Smooth muscle cell (in vitro differentiated cells): ENCODE measurements around the gene RBM22. TPM values are rescaled to one million over a fixed set of nuclear protein-coding genes. Genes with fewer than 3 reads are reported as not detected.

Experiments
- DNase-seq: peaks from one replicate; lab custom pipeline; 2025; ENCODE audit not compliant: unreplicated experiment; lab: John Stamatoyannopoulos, UW
- H2AFZ ChIP-seq: fragments of 200-600 bp; sonication (generic); 2 replicates; pipeline ENCODE4 v1.6.0; 2016; ENCODE audit warnings: antibody characterized with exemption, low read depth, mild to moderate bottlenecking
- H3F3A ChIP-seq: fragments of 200-600 bp; sonication (generic); 2 replicates; pipeline ENCODE4 v1.6.0; 2017; ENCODE audit warnings: antibody characterized with exemption, low read depth
- H3K27ac ChIP-seq: fragments of 200-600 bp; sonication (generic); 2 replicates; pipeline ENCODE4 v1.5.1; 2016; ENCODE audit warnings: low read depth, mild to moderate bottlenecking
- H3K27me3 ChIP-seq: fragments of 200-600 bp; sonication (generic); 2 replicates; pipeline ENCODE4 v1.6.1; 2016; ENCODE audit warnings: low read depth, mild to moderate bottlenecking
- H3K36me3 ChIP-seq: fragments of 200-600 bp; sonication (generic); 2 replicates; pipeline ENCODE4 v1.5.1; 2016; ENCODE audit warnings: low read depth
- H3K4me1 ChIP-seq: fragments of 200-600 bp; sonication (generic); 2 replicates; pipeline ENCODE4 v1.5.1; 2016; ENCODE audit warnings: low read depth
- H3K4me2 ChIP-seq: fragments of 200-600 bp; sonication (generic); 2 replicates; pipeline ENCODE4 v1.6.0; 2016; ENCODE audit warnings: mild to moderate bottlenecking
- H3K4me3 ChIP-seq: fragments of 200-600 bp; sonication (generic); 2 replicates; pipeline ENCODE4 v1.5.1; 2016; ENCODE audit warnings: mild to moderate bottlenecking
- H3K79me2 ChIP-seq: fragments of 200-600 bp; sonication (generic); 2 replicates; pipeline ENCODE4 v1.6.0; 2016; ENCODE audit warnings: low read depth, mild to moderate bottlenecking
- H3K9ac ChIP-seq: fragments of 200-600 bp; sonication (generic); 2 replicates; pipeline ENCODE4 v1.6.0; 2016; ENCODE audit warnings: low read depth
- H3K9me3 ChIP-seq: fragments of 200-600 bp; sonication (generic); replicated peaks from 2 replicates; pipeline ENCODE4 v1.5.1; 2016; ENCODE audit warnings: low read depth
- H4K20me1 ChIP-seq: fragments of 200-600 bp; sonication (generic); 2 replicates; pipeline ENCODE4 v1.6.0; 2016; ENCODE audit warnings: low read depth
- CTCF ChIP-seq: fragments of 200-600 bp; sonication (generic); IDR thresholded peaks from 2 replicates; pipeline ENCODE4 v1.5.1; 2017; ENCODE audit warnings: borderline replicate concordance, mild to moderate bottlenecking, antibody characterized with exemption; ENCODE audit not compliant: insufficient read depth, poor library complexity, severe bottlenecking
- WGBS: methylation state at CpG from one replicate; pipeline ENCODE4 v1.1.7; 2016; ENCODE audit warnings: low lambda C conversion rate; 5-methylcytosine and 5-hydroxymethylcytosine counted together
- polyA plus RNA-seq: library from polyadenylated mRNA; unstranded; fragments of >200 nt; fragmentation: Nextera tagmentation; extraction: Ambion mirVana; gene quantifications from 2 replicates; pipeline ENCODE4 v1.2.1, GENCODE V29; 2016
- total RNA-seq: library from RNA; depleted of rRNA; stranded (reverse); fragments of >200 nt; gene quantifications from 2 replicates; pipeline ENCODE4 v1.2.3, GENCODE V29; 2014

Gene RBM22
- total and polyA plus RNA-seq, 2 experiments from 2014 or later = 48.6 to 64.0 TPM

GRCh38 chr5:150692276-150692675 is 8.6 kb downstream of the RBM22 start:
- H3K9me3 ChIP-seq = no peaks in the 10 kb centered on the region
- no peak overlapping the region for H3K4me3 ChIP-seq
- no peaks in the 10 kb centered on the region for H3K79me2 ChIP-seq
- 94% methylated on average over 3 of the region's 3 CpGs for WGBS
- no peaks in the 10 kb centered on the region for H4K20me1 ChIP-seq
- no peak for DNase-seq
- H3K9ac ChIP-seq = no peak overlapping the region
- H3K27me3 ChIP-seq = no peaks in the 10 kb centered on the region
- no peak overlapping the region for H2AFZ ChIP-seq
- peaks cover 5% of the 10 kb centered on the region for H3F3A ChIP-seq
- peaks cover 54% of the 10 kb centered on the region for H3K36me3 ChIP-seq
- H3K4me2 ChIP-seq = no peak overlapping the region
- TF ChIP-seq CTCF = no peak
- H3K4me1 ChIP-seq = no peaks in the 10 kb centered on the region
- no peak overlapping the region for H3K27ac ChIP-seq

GRCh38 chr5:150690760-150691159 is 10.1 kb downstream of the RBM22 start:
- H3K27me3 ChIP-seq = no peaks in the 10 kb centered on the region
- H2AFZ ChIP-seq = no peak overlapping the region
- no peak for TF ChIP-seq CTCF
- H3K9me3 ChIP-seq = no peaks in the 10 kb centered on the region
- WGBS = 88% methylated on average over 6 of the region's 6 CpGs
- no peaks in the 10 kb centered on the region for H3K79me2 ChIP-seq
- H3K27ac ChIP-seq = no peak overlapping the region
- H4K20me1 ChIP-seq = no peaks in the 10 kb centered on the region
- H3F3A ChIP-seq = peaks cover 5% of the 10 kb centered on the region
- no peak overlapping the region for H3K4me2 ChIP-seq
- H3K9ac ChIP-seq = no peak overlapping the region
- no peak for DNase-seq
- H3K4me1 ChIP-seq = no peaks in the 10 kb centered on the region
- no peak overlapping the region for H3K4me3 ChIP-seq
- H3K36me3 ChIP-seq = peaks cover 39% of the 10 kb centered on the region

- no peak for DNase-seq
- 100% methylated on average over 1 of the region's 1 CpG for WGBS
- no peak for TF ChIP-seq CTCF
Observed at GRCh38 chr5:150689120-150689519, 11.7 kb downstream of the RBM22 start.

GRCh38 chr5:150676578-150676977 is 24.3 kb downstream of the RBM22 start:
- Histone ChIP-seq H3K27me3 (no peaks in the 10 kb centered on the region), H3K4me1 (peaks cover 5% of the 10 kb centered on the region), H3F3A (peaks cover 19% of the 10 kb centered on the region), H3K9ac (no peak overlapping the region), H3K79me2 (no peaks in the 10 kb centered on the region), H3K4me2 (no peak overlapping the region), H3K27ac (no peak overlapping the region), H2AFZ (no peak overlapping the region), H3K9me3 (no peaks in the 10 kb centered on the region), H3K4me3 (no peak overlapping the region), H4K20me1 (no peaks in the 10 kb centered on the region), H3K36me3 (no peaks in the 10 kb centered on the region)
- WGBS = 94% methylated on average over 9 of the region's 9 CpGs
- no peak for TF ChIP-seq CTCF
- DNase-seq = no peak

More at GRCh38 chr5:150689120-150689519, 11.7 kb downstream of the RBM22 start:
- no peak overlapping the region for H2AFZ ChIP-seq
- no peaks in the 10 kb centered on the region for H3K79me2 ChIP-seq
- H3K4me2 ChIP-seq = no peak overlapping the region
- H3K4me1 ChIP-seq = no peaks in the 10 kb centered on the region
- H3F3A ChIP-seq = peaks cover 5% of the 10 kb centered on the region
- no peaks in the 10 kb centered on the region for H3K27me3 ChIP-seq
- no peaks in the 10 kb centered on the region for H3K9me3 ChIP-seq
- H3K27ac ChIP-seq = no peak overlapping the region
- H3K36me3 ChIP-seq = peaks cover 32% of the 10 kb centered on the region
- no peaks in the 10 kb centered on the region for H4K20me1 ChIP-seq
- H3K9ac ChIP-seq = no peak overlapping the region
- H3K4me3 ChIP-seq = no peak overlapping the region
